NCI-H1105 treated with DMSO at 0.1 percent for 48 hours (cell line): ENCODE results near the gene MYCBPAP.

Experiments
- DNase-seq: peaks from one replicate; lab custom pipeline; 2025; lab: John Stamatoyannopoulos, UW

Gene MYCBPAP

GRCh38 chr17:50491505-50491904 lies 16.7 kb upstream of the MYCBPAP start:
- no peak for DNase-seq

GRCh38 chr17:50492214-50492613 lies 16.0 kb upstream of the MYCBPAP start:
- no peak for DNase-seq

- no peak for DNase-seq
These were observed 14.5 kb upstream of the MYCBPAP start for GRCh38 chr17:50493744-50494143.

DNA sequence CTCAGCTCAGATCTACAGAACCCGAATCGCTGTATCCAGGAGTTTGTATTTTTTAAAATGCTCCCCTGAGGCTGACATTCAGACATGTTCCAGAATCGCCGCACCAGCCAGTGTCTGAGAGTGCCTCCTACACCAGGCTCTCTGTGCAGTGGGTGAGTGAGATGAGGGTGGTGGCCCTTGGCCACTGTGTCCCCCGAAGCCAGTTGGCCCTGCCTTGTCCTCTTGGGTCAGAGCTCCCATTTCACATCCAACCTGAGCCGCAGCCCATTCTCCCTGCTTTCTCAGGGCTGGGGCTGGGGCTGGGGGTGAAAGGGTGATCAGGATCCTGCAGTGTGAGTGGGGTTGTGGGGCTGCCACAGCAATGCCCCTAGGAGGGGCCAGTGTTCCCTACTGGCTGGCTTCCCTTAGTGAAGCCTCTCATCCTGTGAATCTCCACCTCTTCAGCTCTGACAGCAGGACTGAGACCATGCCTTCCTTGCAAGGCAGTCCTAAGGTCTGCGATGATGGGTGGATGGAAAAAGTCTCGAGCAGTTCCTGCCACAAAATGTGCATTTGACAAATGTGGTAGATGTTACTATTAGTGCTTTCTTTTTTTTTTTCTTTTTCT lies 12.9 kb upstream of the MYCBPAP start:
- no peak for DNase-seq

DNA sequence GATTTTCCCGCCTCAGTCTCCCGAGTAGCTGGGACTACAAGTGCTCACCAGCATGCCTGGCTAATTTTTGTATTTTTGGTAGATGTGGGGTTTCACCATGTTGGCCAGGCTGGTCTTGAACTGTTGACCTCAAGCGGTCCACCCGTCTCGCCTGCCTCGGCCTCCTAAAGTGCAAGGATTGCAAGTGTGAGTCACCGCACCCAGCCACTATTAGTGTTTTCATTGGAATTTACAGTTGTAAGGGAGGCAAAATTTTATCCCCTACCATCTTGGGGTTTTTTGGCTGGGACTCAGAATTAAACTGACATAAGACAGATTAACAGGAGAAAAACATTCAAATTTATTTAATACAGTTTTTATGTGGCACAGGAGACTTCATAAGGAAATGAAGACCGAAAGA lies 12.3 kb upstream of the MYCBPAP start:
- DNase-seq: no peak

DNA sequence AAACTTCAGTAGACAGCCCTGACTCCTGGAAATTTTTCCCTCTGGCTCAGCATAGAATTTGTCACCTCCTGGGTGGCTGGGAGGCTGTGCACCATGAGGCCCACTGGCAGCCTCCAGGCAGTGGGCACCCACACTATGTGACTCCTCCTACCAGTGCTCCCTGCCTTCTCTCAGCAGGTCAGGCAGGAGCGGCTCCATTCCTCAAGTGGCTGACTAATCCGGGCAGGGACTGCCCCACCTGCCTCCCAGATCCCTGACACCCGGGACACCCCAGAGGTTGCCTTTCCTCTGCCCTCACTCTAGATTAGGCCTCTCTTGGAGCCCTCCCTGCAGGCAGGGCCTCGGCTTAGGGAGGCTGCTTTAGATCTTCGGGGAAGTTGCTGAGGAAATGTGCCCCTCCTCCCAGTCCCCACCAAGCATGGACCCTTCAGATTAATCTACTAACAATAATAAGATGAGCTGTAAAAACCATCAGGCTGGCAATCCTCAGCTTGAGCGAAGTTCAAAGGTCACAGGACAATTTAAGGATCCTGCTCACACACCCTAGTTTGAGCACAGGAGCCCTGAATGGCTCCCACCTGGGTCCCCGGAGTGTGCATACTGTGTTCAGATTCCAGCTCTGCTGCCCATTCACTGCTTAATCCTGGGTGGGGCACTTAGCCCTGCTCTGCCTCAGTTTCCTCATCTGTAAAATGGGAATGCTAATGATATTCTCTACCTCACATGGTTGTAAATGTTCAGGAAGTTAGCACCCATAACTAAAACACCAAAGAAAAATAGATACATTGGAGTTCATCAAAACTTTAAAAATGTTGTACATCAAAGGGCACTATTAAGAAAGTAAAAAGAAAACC lies 10.0 kb upstream of the MYCBPAP start:
- DNase-seq: no peak

GRCh38 chr17:50499270-50499669 lies 9.0 kb upstream of the MYCBPAP start:
- no peak for DNase-seq

DNA sequence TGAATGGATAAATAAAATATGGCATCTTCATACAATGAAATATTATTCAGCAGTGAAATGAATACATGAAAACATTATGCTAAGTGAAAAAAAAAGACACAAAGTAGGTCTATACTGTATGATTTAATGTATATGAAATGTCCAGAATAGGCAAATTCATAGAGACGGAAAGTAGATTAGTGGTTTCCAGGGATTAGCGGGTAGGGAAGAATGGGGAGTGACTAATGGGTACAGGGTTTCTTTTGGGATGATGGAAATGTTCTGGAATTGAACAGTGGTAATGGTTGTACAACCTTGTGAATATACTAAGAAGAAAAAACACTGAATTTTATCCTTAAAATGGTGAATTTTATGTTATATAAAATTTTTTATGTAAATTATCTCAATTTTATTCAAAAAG lies 8.5 kb upstream of the MYCBPAP start:
- DNase-seq: no peak

DNA sequence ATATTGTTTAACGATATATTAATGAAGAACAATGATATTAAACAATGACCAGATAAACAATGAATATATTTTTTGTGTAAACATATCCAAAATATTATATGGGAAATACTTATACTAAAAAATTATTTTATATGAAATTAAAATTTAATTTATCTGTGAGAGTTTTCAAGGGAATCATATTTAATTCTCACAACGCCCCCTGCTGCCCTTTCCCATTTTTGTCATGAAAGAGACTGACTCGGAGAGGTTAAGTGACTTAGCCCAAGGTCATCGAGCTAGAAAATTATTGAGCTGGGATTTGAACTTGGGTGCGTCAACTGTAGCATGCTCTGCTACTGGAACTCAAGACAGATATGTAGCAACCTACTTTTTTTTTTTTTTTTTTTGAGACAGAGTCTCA lies 7.2 kb upstream of the MYCBPAP start:
- DNase-seq: no peak

DNA sequence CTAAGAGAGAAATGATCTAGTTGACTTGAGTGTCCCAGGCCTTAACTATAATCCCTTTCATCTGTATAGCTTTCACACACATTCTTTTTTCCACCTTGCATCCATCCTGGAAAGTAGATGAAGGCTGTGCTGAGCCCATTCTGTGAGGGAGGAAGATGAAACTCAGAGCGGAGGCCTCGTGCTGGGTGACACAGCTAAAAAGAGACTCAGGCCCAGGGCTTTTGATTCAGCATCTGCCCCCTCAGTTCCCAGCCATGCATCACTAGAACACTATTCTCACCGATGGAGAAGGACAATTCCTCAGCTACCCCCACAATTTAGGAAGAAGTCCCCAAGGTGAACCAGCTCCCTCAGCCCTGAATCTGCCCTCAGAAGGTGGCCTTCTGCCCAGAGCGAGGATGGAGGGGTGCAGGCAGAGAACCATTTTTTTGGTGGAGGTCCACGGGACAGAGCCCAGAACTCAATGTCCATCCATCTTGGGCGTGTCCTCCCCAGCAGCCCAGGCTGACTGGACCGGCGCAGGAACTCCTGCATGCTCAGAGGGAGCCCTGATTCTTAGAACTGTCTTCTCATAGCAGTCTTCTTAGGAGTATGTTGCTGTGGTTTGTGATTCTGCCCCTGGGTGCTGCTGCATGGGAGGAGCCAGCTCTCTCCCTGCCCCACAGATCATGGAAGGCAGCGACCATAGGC lies 5.8 kb upstream of the MYCBPAP start:
- DNase-seq: no peak

GRCh38 chr17:50505591-50506130 lies 2.6 kb upstream of the MYCBPAP start:
- no peak for DNase-seq

DNA sequence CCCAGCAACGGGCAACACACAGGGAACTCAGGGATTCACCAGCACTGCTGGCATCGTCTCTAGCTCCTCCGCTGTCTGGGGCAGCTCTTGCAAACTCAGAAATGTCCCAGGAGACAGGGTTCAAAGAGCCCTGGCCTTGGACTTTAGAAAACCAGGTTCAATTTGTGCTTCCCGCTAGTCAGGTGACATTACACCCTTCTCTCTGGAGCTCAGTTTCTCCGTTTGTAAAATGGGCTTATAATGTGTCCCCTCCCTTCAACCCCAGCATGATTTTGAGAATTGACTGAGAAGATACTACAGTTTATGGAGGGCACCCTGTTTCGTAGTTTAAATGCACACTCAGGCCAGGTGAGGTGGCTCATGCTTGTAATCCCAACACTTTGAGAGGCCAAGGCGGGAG lies 1.9 kb upstream of the MYCBPAP start:
- no peak for DNase-seq

DNA sequence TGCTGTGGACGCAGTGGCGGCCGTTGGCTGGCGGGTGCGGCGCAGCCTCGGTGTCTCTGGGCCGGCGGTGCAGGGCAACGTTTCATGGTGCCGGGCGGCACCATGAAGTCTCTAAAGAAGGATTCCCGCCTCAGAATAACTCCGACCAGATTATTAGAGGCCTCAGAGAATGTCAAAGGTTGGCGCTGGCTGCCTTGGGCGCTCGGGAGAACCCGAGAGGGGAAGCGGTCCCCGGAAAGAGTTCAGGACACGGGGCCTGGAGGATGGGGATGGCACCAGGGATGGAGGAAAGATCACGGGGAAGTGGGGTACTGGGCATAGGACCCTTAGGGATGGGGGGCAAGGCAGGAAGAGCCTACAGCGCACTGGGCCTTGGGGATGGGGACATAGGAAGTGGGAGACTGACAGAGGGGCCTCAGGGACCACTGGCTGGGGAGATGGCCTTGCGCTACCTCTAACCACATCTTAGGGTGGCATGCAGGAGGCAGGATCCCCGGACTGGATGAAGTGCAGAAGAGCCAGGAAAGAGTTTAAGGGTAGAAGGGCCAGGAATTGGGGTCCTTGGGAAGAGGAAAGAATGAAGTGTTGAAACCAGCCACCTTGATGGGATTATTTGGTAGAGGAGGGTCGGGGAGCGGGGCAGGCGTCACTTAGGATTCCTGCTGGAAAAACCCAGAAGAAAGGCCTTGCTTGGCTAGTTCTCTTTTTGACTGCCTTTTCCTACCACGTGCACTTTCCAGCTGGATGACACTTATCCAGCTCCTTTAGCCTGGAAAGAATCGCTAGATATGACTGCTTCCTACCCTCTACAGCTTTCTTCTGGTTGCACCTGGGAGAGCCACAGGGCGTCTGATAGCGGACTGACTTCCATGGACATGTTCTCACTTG lies 578 bp downstream of the MYCBPAP start:
- no peak for DNase-seq

DNA sequence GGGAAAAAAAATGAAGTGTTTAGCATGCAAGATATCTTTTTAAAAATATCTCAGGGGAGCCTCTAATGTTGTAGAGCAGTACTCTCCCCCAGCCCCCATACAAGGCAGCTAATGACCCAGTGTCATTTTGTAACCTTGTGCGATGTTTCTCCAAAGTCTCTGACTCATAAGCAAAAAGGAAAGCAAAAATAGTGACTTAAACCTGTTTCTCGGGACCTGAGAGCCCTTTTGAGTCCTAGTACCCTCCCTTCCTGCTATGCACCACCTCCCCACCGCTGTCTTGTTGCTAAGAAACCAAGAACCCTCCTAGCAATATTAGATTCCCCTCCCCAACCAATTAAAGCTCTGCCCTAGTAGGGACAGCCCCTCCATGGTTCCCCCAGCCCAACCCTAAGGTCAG lies 2.8 kb downstream of the MYCBPAP start:
- DNase-seq: no peak

DNA sequence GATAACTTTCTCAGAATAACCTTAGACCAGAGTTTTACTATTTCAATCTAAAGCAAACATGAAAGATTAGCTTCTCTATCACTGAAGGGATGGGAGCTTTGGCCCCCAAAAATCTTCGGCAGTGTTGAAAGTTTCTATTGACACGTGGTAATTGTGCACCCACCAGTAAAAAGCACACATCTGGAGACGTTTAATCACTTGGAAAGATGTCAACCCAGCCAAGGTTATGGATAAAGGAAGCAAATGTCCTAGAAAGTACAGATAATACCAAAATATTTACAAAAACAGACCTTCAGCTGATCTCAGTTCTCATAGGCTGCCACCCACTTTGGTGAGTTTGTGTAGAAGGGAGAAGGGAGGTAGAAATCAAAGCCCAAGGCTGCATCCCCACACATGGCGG lies 5.3 kb downstream of the MYCBPAP start:
- no peak for DNase-seq

DNA sequence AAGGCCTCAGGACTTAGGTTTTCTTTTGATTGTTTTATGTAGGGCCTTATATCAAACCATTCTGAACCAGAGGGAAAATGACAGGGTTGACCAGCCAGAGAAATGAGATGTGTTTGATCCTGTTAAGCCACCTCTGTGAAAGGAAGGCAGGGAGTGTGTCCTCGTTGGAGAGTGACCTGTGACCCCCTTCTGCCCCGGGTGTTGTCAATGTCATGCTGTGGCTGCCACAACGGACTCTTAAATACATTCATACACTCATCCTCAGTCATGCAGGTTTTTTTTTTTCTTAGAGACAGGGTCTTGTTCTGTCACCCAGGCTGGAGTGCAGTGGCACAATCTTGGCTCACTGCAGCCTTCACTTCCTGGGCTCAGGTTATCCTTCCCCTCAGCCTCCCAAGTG lies 6.1 kb downstream of the MYCBPAP start:
- no peak for DNase-seq

- DNase-seq: no peak
These were observed 6.9 kb downstream of the MYCBPAP start for GRCh38 chr17:50514936-50515702.

GRCh38 chr17:50517011-50517410 lies 8.8 kb downstream of the MYCBPAP start:
- no peak for DNase-seq

GRCh38 chr17:50517504-50518383 lies 9.5 kb downstream of the MYCBPAP start:
- no peak for DNase-seq

DNA sequence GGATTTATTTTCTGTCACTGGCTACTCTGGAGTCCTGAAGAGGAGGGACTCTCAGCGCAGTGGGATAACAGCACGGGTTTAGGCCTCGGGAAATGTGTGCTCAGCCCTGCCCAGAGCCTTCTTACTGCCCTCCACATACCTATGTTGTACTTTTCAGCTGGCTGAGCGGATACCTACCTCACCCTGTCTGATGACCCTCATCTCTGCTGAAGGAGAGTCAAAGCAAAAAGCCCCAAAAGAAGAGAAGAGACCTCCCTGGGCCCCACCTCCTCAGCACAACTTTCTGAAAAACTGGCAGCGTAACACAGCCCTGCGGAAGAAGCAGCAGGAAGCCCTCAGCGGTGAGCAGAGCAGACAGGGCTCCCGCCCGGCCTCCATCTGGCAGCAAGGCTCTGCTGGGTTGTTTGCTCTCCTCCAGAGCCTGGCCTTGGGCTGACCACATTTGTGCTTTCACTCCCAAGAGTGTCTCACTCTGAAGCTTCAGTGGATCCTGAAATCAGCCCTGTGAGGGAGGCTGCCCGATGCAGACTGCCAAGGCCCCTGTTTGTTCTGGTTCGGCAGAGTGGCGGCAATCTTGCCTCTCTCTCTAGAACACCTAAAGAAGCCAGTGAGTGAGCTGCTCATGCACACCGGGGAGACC lies 10.3 kb downstream of the MYCBPAP start:
- no peak for DNase-seq
